SJCRH30 (cell line): ENCODE results near the gene SP1. TPM values are rescaled to one million over a fixed set of nuclear protein-coding genes. Genes with fewer than 3 reads are reported as not detected.
"Not testable (repeated sequence)": the region's sequence is repeated elsewhere in the genome, so short reads cannot be mapped to it uniquely, and the experiment has no call there.

Experiments
- DNase-seq, 2 experiments: peaks; one replicate each; pipeline ENCODE4 v3.0.0-alpha.2; 2015 to 2020
- H3K27ac ChIP-seq: fragments of 250-450 bp; sonication (Bioruptor Pico); 2 replicates; pipeline ENCODE4 v1.5.1; 2020; ENCODE audit warnings: mild to moderate bottlenecking, moderate library complexity
- H3K27me3 ChIP-seq: fragments of 250-450 bp; sonication (Bioruptor Pico); 2 replicates; pipeline ENCODE4 v1.5.1; 2020; ENCODE audit warnings: mild to moderate bottlenecking, moderate library complexity
- H3K36me3 ChIP-seq: fragments of 250-450 bp; sonication (Bioruptor Pico); 2 replicates; pipeline ENCODE4 v1.5.1; 2020; ENCODE audit warnings: mild to moderate bottlenecking, moderate library complexity
- H3K4me1 ChIP-seq: fragments of 250-450 bp; sonication (Bioruptor Pico); 2 replicates; pipeline ENCODE4 v1.5.1; 2020; ENCODE audit warnings: mild to moderate bottlenecking, moderate library complexity
- H3K4me3 ChIP-seq: fragments of 250-450 bp; sonication (Bioruptor Pico); 2 replicates; pipeline ENCODE4 v1.5.1; 2020; ENCODE audit warnings: mild to moderate bottlenecking, moderate library complexity
- H3K9me3 ChIP-seq: fragments of 250-450 bp; sonication (Bioruptor Pico); replicated peaks from 2 replicates; pipeline ENCODE4 v1.5.1; 2020; ENCODE audit warnings: mild to moderate bottlenecking, moderate library complexity
- total RNA-seq: library from RNA; depleted of rRNA; stranded (reverse); fragments of >200 nt; shearing (Covaris generic); gene quantifications from 2 replicates; pipeline ENCODE4 v1.2.3, GENCODE V29; 2014

The SP1 gene
- total RNA-seq, 1 experiment from 2014 or later, result 53.1 TPM

GRCh38 chr12:53379389-53380103 is 430 bp upstream of the SP1 start:
- Histone ChIP-seq H3K4me3 (peak overlapping the region; percentile 64), H3K36me3 (peaks cover 30% of the 10 kb centered on the region), H3K4me1 (peaks cover 7% of the 10 kb centered on the region; the same call in 1 of the 2 replicates), H3K27ac (peak overlapping the region; percentile 86), H3K27me3 (no peaks in the 10 kb centered on the region), H3K9me3 (no peaks in the 10 kb centered on the region)
- DNase-seq, result peak; percentile 99 to 100

- Histone ChIP-seq H3K27me3 (no peaks in the 10 kb centered on the region), H3K27ac (peak overlapping the region; percentile 69), H3K4me1 (peaks cover 7% of the 10 kb centered on the region; the same call in 1 of the 2 replicates), H3K4me3 (peak overlapping the region; percentile 64), H3K9me3 (no peaks in the 10 kb centered on the region), H3K36me3 (peaks cover 35% of the 10 kb centered on the region)
- DNase-seq, result peak in 1 of 2 experiments; percentile 31
Measured at GRCh38 chr12:53380794-53381730, 1.1 kb downstream of the SP1 start.

- peaks cover 43% of the 10 kb centered on the region for H3K36me3 ChIP-seq
- H3K4me3 ChIP-seq, result no peak overlapping the region
- peaks cover 7% of the 10 kb centered on the region; the same call in 1 of the 2 replicates for H3K4me1 ChIP-seq
- H3K27ac ChIP-seq, result no peak overlapping the region; the same call in 1 of the 2 replicates
- peak; percentile 13 to 24 for DNase-seq
- H3K27me3 ChIP-seq, result no peaks in the 10 kb centered on the region
- no peaks in the 10 kb centered on the region for H3K9me3 ChIP-seq
Measured at GRCh38 chr12:53381731-53382630, 2.0 kb downstream of the SP1 start.

DNA sequence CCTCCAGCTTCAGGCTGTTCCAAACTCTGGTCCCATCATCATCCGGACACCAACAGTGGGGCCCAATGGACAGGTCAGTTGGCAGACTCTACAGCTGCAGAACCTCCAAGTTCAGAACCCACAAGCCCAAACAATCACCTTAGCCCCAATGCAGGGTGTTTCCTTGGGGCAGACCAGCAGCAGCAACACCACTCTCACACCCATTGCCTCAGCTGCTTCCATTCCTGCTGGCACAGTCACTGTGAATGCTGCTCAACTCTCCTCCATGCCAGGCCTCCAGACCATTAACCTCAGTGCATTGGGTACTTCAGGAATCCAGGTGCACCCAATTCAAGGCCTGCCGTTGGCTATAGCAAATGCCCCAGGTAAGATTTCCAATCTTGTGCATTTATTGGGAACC is 3.3 kb downstream of the SP1 start:
- Histone ChIP-seq H3K36me3 (peaks cover 52% of the 10 kb centered on the region), H3K27me3 (no peaks in the 10 kb centered on the region), H3K4me1 (peaks cover 7% of the 10 kb centered on the region; the same call in 1 of the 2 replicates), H3K9me3 (no peaks in the 10 kb centered on the region), H3K4me3 (no peak overlapping the region), H3K27ac (no peak overlapping the region)
- no peak for DNase-seq

- DNase-seq, H3K27me3 ChIP-seq, H3K4me3 ChIP-seq, H3K4me1 ChIP-seq, H3K9me3 ChIP-seq, H3K27ac ChIP-seq: not testable (repeated sequence)
- peaks cover 59% of the 10 kb centered on the region for H3K36me3 ChIP-seq
Measured at GRCh38 chr12:53386381-53386780, 6.4 kb downstream of the SP1 start.

- no peak overlapping the region for H3K4me3 ChIP-seq
- H3K27ac ChIP-seq, result no peak overlapping the region
- H3K27me3 ChIP-seq, result no peaks in the 10 kb centered on the region
- H3K9me3 ChIP-seq, result no peaks in the 10 kb centered on the region
- 0 out of 2 replicates have a peak, but pooled peaks cover 5% of the 10 kb centered on the region for H3K4me1 ChIP-seq
- H3K36me3 ChIP-seq, result peaks cover 35% of the 10 kb centered on the region
- DNase-seq, result no peak
Measured at GRCh38 chr12:53388932-53389331, 9.0 kb downstream of the SP1 start.

DNA sequence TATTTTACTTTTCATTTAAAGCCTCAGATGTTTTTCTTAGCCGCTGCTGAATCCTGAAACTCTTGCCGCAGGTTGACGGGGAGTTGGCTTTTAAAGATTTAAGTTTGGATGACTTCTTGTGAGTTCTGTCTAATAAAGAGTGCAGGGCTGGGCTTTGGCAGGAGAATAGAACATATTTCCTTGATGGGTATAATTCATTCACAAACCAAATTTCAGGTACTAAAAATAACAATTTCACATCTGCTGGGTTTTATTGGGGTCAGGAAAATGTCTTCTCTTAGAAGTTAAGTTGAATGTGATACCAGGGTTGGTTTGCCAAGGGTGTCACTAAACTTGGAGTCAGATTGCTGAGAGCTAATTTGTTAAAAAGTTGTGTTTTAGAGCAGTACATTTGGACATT is 9.7 kb downstream of the SP1 start:
- H3K36me3 ChIP-seq, result peaks cover 29% of the 10 kb centered on the region
- H3K4me1 ChIP-seq, result 0 out of 2 replicates have a peak, but pooled peaks cover 5% of the 10 kb centered on the region
- H3K4me3 ChIP-seq, result no peak overlapping the region
- no peaks in the 10 kb centered on the region for H3K9me3 ChIP-seq
- no peaks in the 10 kb centered on the region for H3K27me3 ChIP-seq
- DNase-seq, result no peak
- no peak overlapping the region for H3K27ac ChIP-seq

GRCh38 chr12:53391724-53392123 is 11.7 kb downstream of the SP1 start:
- Histone ChIP-seq H3K4me3 (no peak overlapping the region), H3K4me1 (0 out of 2 replicates have a peak, but pooled peaks cover 5% of the 10 kb centered on the region), H3K27ac (no peak overlapping the region), H3K36me3 (peaks cover 24% of the 10 kb centered on the region), H3K27me3 (no peaks in the 10 kb centered on the region), H3K9me3 (no peaks in the 10 kb centered on the region)
- DNase-seq, result no peak

GRCh38 chr12:53399896-53400295 is 19.9 kb downstream of the SP1 start:
- H3K4me1 ChIP-seq, result no peaks in the 10 kb centered on the region
- H3K27me3 ChIP-seq, result no peaks in the 10 kb centered on the region
- peaks cover 13% of the 10 kb centered on the region for H3K36me3 ChIP-seq
- no peaks in the 10 kb centered on the region for H3K9me3 ChIP-seq
- H3K27ac ChIP-seq, result no peak overlapping the region
- no peak for DNase-seq
- no peak overlapping the region for H3K4me3 ChIP-seq

GRCh38 chr12:53402351-53402750 is 22.4 kb downstream of the SP1 start:
- peaks cover 16% of the 10 kb centered on the region for H3K36me3 ChIP-seq
- H3K27me3 ChIP-seq, DNase-seq, H3K4me3 ChIP-seq, H3K9me3 ChIP-seq, H3K27ac ChIP-seq, H3K4me1 ChIP-seq: not testable (repeated sequence)

- H3K27ac ChIP-seq, result no peak overlapping the region
- DNase-seq, result no peak
- H3K27me3 ChIP-seq, result no peaks in the 10 kb centered on the region
- peaks cover 16% of the 10 kb centered on the region for H3K36me3 ChIP-seq
- H3K9me3 ChIP-seq, result no peaks in the 10 kb centered on the region
- no peaks in the 10 kb centered on the region for H3K4me1 ChIP-seq
- no peak overlapping the region for H3K4me3 ChIP-seq
Measured at GRCh38 chr12:53402871-53403270, 22.9 kb downstream of the SP1 start.

GRCh38 chr12:53410951-53411350 is 31.0 kb downstream of the SP1 start:
- H3K4me3 ChIP-seq, result no peak overlapping the region
- no peak for DNase-seq
- no peaks in the 10 kb centered on the region for H3K27me3 ChIP-seq
- H3K36me3 ChIP-seq, result peaks cover 33% of the 10 kb centered on the region
- no peaks in the 10 kb centered on the region for H3K9me3 ChIP-seq
- no peak overlapping the region for H3K27ac ChIP-seq
- no peaks in the 10 kb centered on the region for H3K4me1 ChIP-seq

DNA sequence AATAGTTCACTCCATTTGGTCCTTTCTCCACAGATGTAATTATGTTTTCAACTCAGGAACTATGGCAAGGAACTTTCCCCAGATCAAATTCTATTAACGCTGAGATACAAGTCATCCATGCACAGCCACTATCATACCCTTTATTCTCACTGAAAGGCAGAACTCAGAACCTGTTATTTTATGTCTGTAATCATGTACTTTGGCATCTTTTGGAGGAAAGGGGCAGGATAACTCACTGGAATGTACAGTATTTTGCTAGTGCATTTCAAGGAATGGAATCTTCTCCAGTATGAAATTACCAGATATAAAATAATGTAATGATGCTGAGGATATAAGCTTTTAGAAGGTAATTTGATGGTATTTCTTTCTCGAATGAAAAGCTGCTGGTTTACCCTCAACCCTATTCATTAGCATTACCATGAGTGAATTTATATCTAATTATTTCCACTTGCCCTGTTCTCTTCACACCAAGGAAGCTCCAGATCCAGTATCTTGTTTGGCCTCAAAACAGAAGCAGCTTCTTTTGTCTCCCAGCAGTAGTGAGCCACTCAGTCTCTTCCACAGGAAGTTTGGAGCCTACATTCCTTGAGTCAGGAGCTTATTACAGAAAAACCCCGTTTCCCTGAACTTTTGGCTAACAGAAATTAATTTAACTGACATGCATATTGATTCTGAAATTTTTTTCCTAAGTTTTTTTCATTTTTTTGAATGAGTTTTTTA is 33.7 kb downstream of the SP1 start:
- H3K27ac ChIP-seq, result no peak overlapping the region
- DNase-seq, result no peak
- peaks cover 27% of the 10 kb centered on the region for H3K36me3 ChIP-seq
- H3K9me3 ChIP-seq, result no peaks in the 10 kb centered on the region
- H3K4me1 ChIP-seq, result no peaks in the 10 kb centered on the region
- no peak overlapping the region for H3K4me3 ChIP-seq
- H3K27me3 ChIP-seq, result no peaks in the 10 kb centered on the region
